ENCODE data around the gene ARHGEF5.
"Not testable (repeated sequence)": the region's sequence is repeated elsewhere in the genome, so short reads cannot be mapped to it uniquely, and the experiment has no call there.

Gene ARHGEF5

DNA sequence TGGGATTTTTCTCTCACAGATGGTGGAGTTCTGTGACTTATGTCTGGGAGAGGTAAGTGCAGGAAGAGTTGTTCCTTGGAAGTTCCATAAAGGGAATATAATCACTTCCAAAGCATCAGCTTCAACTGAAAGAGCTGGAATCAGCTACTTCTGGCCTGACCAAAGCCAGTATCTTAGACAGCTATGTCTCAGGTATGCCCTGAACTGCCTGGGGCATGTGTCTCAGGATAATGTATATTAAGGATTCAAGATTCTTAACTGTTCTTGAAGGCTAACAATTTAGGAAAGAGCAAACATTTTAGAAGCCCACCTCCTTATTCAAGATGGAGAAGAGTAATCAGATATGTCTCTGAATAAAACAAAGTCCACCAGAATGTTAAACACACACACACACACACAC lies 60.7 kb downstream of the ARHGEF5 start:
- TF ChIP-seq, protein P1, sequence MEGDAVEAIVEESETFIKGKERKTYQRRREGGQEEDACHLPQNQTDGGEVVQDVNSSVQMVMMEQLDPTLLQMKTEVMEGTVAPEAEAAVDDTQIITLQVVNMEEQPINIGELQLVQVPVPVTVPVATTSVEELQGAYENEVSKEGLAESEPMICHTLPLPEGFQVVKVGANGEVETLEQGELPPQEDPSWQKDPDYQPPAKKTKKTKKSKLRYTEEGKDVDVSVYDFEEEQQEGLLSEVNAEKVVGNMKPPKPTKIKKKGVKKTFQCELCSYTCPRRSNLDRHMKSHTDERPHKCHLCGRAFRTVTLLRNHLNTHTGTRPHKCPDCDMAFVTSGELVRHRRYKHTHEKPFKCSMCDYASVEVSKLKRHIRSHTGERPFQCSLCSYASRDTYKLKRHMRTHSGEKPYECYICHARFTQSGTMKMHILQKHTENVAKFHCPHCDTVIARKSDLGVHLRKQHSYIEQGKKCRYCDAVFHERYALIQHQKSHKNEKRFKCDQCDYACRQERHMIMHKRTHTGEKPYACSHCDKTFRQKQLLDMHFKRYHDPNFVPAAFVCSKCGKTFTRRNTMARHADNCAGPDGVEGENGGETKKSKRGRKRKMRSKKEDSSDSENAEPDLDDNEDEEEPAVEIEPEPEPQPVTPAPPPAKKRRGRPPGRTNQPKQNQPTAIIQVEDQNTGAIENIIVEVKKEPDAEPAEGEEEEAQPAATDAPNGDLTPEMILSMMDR (IDR thresholded peaks at IDR 0.05; ENCODE audit: insufficient read depth, low read depth, low read length, missing control alignments) = no peak

DNA sequence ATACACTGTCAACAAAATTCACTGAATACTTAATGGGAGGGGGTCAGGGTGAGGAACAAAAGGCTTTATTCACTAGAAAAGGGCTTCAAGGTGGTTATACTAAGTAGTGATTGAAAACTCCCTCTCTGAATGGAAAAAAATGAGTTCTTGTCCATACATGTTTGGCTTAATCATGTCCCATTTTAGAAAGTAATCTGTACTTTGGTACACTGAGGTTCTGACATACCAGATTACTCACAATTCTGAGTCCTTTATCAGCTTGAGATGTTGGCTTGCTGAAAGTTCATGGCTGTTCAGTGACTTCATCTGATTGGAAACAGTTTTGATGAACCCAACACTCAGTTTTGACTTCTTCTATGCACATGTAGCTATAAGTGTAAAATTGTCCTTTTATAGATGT lies 61.1 kb downstream of the ARHGEF5 start:
- peak; percentile 88 for DNase-seq (ENCODE audit: low read depth)
- H3K4me3 ChIP-seq (ENCODE audit: low read length) = no peak overlapping the region
- TF ChIP-seq, protein P1 (IDR thresholded peaks at IDR 0.05; ENCODE audit: insufficient read depth, low read depth, low read length, missing control alignments) = no peak

More for the DNA sequence above, 60.7 kb downstream of the ARHGEF5 start:
- peak; percentile 68 for DNase-seq (ENCODE audit: low read depth)
- H3K4me3 ChIP-seq (ENCODE audit: low read length) = no peak overlapping the region

- peak; percentile 59 for DNase-seq (ENCODE audit: low read depth)
- H3K4me3 ChIP-seq (ENCODE audit: low read length) = not testable (repeated sequence)
Measured at GRCh38 chr7:144418931-144419330, 63.7 kb downstream of the ARHGEF5 start.

- not testable (repeated sequence) for H3K4me3 ChIP-seq (ENCODE audit: low read length); DNase-seq (ENCODE audit: low read depth)
Measured at GRCh38 chr7:144427539-144427938, 72.3 kb downstream of the ARHGEF5 start.

GRCh38 chr7:144428431-144428830 lies 73.2 kb downstream of the ARHGEF5 start:
- H3K4me3 ChIP-seq (ENCODE audit: low read length) = no peak overlapping the region
- TF ChIP-seq, protein P1 (IDR thresholded peaks at IDR 0.05; ENCODE audit: insufficient read depth, low read depth, low read length, missing control alignments) = no peak
- DNase-seq (ENCODE audit: low read depth) = no peak
